HTERT RPE-1 (cell line): ENCODE results near the gene SLC33A1.

ENCODE experiments used
- in situ Hi-C: fragments of 300-500 bp; cut with MboI; formaldehyde crosslinking; loops from 4 replicates; pipeline ENCODE4 v1.14.3; 2020; ENCODE audit warnings: low sequenced_read_pairs

The SLC33A1 gene

GRCh38 chr3:155792532-155792931 is 61.7 kb downstream of the SLC33A1 start:
- in situ Hi-C loops: no loop called here

GRCh38 chr3:155791190-155791589 is 63.0 kb downstream of the SLC33A1 start:
- in situ Hi-C loops: no loop called here

- in situ Hi-C loops: no loop called here
Measured at GRCh38 chr3:155790272-155790925, 63.8 kb downstream of the SLC33A1 start.

- in situ Hi-C loops: no loop called here
Measured at GRCh38 chr3:155785662-155786295, 68.4 kb downstream of the SLC33A1 start.

GRCh38 chr3:155782390-155782953 is 71.8 kb downstream of the SLC33A1 start:
- in situ Hi-C loops: no loop called here

- in situ Hi-C loops: no loop called here
Measured at GRCh38 chr3:155780291-155780690, 73.9 kb downstream of the SLC33A1 start.

- in situ Hi-C loops: no loop called here
Measured at GRCh38 chr3:155778462-155778861, 75.8 kb downstream of the SLC33A1 start.

- in situ Hi-C loops: no loop called here
Measured at GRCh38 chr3:155772801-155773200, 81.4 kb downstream of the SLC33A1 start.

- in situ Hi-C loops: no loop called here
Measured at GRCh38 chr3:155771126-155771525, 83.1 kb downstream of the SLC33A1 start.
